ENCODE results near the gene FNIP1. TPM values are rescaled to one million over a fixed set of nuclear protein-coding genes. Genes with fewer than 3 reads are reported as not detected.

FNIP1 gene
- total and polyA plus RNA-seq, 2 of the 13 experiments (the other 11 are each of a cell fraction or from before 2014, with no cell fraction given) = 10.9 to 29.3 TPM

DNA sequence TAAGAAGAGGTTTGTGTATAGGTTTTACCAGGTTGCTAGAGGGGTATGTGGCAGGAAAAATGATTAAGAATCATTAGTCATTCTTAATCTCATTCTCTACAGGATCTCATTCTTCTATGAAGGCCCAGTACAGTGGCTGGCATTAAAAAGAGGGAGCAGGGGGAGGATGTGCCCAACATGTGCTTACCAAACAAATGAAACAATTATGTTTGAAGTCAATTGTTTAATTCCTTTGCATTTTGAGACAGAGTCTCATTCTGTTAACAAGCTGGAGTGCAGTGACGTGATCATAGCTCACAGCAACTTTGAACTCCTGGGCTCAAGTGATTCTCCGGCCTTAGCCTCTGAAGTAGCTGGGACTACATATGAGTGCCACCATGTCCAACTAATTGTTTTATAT, 23.0 kb downstream of the FNIP1 start (continued):
- TF ChIP-seq, protein P1, sequence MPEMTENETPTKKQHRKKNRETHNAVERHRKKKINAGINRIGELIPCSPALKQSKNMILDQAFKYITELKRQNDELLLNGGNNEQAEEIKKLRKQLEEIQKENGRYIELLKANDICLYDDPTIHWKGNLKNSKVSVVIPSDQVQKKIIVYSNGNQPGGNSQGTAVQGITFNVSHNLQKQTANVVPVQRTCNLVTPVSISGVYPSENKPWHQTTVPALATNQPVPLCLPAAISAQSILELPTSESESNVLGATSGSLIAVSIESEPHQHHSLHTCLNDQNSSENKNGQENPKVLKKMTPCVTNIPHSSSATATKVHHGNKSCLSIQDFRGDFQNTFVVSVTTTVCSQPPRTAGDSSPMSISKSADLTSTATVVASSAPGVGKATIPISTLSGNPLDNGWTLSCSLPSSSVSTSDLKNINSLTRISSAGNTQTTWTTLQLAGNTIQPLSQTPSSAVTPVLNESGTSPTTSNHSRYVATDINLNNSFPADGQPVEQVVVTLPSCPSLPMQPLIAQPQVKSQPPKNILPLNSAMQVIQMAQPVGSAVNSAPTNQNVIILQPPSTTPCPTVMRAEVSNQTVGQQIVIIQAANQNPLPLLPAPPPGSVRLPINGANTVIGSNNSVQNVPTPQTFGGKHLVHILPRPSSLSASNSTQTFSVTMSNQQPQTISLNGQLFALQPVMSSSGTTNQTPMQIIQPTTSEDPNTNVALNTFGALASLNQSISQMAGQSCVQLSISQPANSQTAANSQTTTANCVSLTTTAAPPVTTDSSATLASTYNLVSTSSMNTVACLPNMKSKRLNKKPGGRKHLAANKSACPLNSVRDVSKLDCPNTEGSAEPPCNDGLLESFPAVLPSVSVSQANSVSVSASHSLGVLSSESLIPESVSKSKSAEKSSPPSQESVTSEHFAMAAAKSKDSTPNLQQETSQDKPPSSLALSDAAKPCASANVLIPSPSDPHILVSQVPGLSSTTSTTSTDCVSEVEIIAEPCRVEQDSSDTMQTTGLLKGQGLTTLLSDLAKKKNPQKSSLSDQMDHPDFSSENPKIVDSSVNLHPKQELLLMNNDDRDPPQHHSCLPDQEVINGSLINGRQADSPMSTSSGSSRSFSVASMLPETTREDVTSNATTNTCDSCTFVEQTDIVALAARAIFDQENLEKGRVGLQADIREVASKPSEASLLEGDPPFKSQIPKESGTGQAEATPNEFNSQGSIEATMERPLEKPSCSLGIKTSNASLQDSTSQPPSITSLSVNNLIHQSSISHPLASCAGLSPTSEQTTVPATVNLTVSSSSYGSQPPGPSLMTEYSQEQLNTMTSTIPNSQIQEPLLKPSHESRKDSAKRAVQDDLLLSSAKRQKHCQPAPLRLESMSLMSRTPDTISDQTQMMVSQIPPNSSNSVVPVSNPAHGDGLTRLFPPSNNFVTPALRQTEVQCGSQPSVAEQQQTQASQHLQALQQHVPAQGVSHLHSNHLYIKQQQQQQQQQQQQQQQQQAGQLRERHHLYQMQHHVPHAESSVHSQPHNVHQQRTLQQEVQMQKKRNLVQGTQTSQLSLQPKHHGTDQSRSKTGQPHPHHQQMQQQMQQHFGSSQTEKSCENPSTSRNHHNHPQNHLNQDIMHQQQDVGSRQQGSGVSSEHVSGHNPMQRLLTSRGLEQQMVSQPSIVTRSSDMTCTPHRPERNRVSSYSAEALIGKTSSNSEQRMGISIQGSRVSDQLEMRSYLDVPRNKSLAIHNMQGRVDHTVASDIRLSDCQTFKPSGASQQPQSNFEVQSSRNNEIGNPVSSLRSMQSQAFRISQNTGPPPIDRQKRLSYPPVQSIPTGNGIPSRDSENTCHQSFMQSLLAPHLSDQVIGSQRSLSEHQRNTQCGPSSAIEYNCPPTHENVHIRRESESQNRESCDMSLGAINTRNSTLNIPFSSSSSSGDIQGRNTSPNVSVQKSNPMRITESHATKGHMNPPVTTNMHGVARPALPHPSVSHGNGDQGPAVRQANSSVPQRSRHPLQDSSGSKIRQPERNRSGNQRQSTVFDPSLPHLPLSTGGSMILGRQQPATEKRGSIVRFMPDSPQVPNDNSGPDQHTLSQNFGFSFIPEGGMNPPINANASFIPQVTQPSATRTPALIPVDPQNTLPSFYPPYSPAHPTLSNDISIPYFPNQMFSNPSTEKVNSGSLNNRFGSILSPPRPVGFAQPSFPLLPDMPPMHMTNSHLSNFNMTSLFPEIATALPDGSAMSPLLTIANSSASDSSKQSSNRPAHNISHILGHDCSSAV (CRISPR knock-in tag; IDR thresholded peaks at IDR 0.05; ENCODE audit: borderline replicate concordance) = no peak
- no peak for TF ChIP-seq FOSL1 (CRISPR knock-in tag; IDR thresholded peaks at IDR 0.05; ENCODE audit: borderline replicate concordance)
- TF ChIP-seq POGZ (CRISPR knock-in tag; IDR thresholded peaks at IDR 0.05) = no peak
- TF ChIP-seq ZNF326 (CRISPR knock-in tag; IDR thresholded peaks at IDR 0.05; ENCODE audit: borderline replicate concordance) = no peak
- no peak for TF ChIP-seq KDM2A (CRISPR knock-in tag; IDR thresholded peaks at IDR 0.05; ENCODE audit: borderline replicate concordance, low read depth)
- no peak for TF ChIP-seq MED13 (CRISPR knock-in tag; IDR thresholded peaks at IDR 0.05)
- no peak for TF ChIP-seq MXI1 (IDR thresholded peaks at IDR 0.05; ENCODE audit: borderline replicate concordance, low read depth, low read length)
- no peak for TF ChIP-seq FOXK1 (CRISPR knock-in tag; IDR thresholded peaks at IDR 0.05; ENCODE audit: borderline replicate concordance, low read depth)
- TF ChIP-seq, protein P2, sequence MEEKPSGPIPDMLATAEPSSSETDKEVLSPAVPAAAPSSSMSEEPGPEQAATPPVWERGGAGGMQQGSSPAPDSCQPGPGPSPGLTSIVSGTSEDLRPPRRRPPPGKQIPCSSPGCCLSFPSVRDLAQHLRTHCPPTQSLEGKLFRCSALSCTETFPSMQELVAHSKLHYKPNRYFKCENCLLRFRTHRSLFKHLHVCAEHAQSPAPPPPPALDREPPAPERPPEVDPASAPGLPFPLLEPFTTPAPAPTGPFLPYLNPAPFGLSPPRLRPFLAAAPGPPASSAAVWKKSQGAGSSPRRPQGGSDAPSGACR (CRISPR knock-in tag; IDR thresholded peaks at IDR 0.05) = no peak

All from HepG2 (cell line).